HG03432 (cell line): ENCODE results near the gene USP6NL.

Source experiments
- ATAC-seq: cut with Tn5 transposase; IDR thresholded peaks from one replicate; pipeline ENCODE4 v1.9.1; 2021; ENCODE audit warnings: mild to moderate bottlenecking, moderate library complexity; ENCODE audit not compliant: unreplicated experiment

Gene USP6NL

GRCh38 chr10:11483201-11484148, 128.0 kb downstream of the USP6NL start:
- ATAC-seq: no peak

GRCh38 chr10:11482306-11482705, 129.1 kb downstream of the USP6NL start:
- no peak for ATAC-seq

- no peak for ATAC-seq
Measured at GRCh38 chr10:11480687-11481086, 130.8 kb downstream of the USP6NL start.

- no peak for ATAC-seq
Measured at GRCh38 chr10:11479300-11479699, 132.2 kb downstream of the USP6NL start.

- no peak for ATAC-seq
Measured at GRCh38 chr10:11478807-11479206, 132.6 kb downstream of the USP6NL start.

GRCh38 chr10:11475831-11476434, 135.5 kb downstream of the USP6NL start:
- no peak for ATAC-seq

GRCh38 chr10:11473128-11473760, 138.2 kb downstream of the USP6NL start:
- ATAC-seq: no peak

GRCh38 chr10:11472158-11472753, 139.2 kb downstream of the USP6NL start:
- no peak for ATAC-seq

GRCh38 chr10:11469575-11470391, 141.7 kb downstream of the USP6NL start:
- no peak for ATAC-seq

- ATAC-seq: no peak
Measured at GRCh38 chr10:11468126-11468742, 143.2 kb downstream of the USP6NL start.

GRCh38 chr10:11465406-11465805, 146.0 kb downstream of the USP6NL start:
- no peak for ATAC-seq

- ATAC-seq: no peak
Measured at GRCh38 chr10:11463111-11463510, 148.3 kb downstream of the USP6NL start.

GRCh38 chr10:11462071-11462470, 149.4 kb downstream of the USP6NL start:
- ATAC-seq: no peak

- ATAC-seq: no peak
Measured at GRCh38 chr10:11457336-11457735, 154.1 kb downstream of the USP6NL start.

- ATAC-seq: no peak
Measured at GRCh38 chr10:11454958-11455566, 156.4 kb downstream of the USP6NL start.

GRCh38 chr10:11454160-11454559, 157.3 kb downstream of the USP6NL start:
- no peak for ATAC-seq

- ATAC-seq: no peak
Measured at GRCh38 chr10:11451640-11452260, 159.7 kb downstream of the USP6NL start.

GRCh38 chr10:11450427-11450826, 161.0 kb downstream of the USP6NL start:
- ATAC-seq: no peak

- no peak for ATAC-seq
Measured at GRCh38 chr10:11449761-11450160, 161.7 kb downstream of the USP6NL start.
